Measurements from ENCODE around the gene GADD45G. TPM values are rescaled to one million over a fixed set of nuclear protein-coding genes. Genes with fewer than 3 reads are reported as not detected.

The GADD45G gene
- total RNA-seq, 1 donor from 2014 or later: under 0.01 TPM

GRCh38 chr9:89641980-89642379 is 37.2 kb downstream of the GADD45G start:
- DNase-seq (ENCODE audit: low read depth): no peak
- Histone ChIP-seq H3K27me3 (ENCODE audit: control insufficient read depth, insufficient read depth, low read length) (no peaks in the 10 kb centered on the region), H3K4me3 (ENCODE audit: low read depth, low read length) (no peak overlapping the region), H3K36me3 (ENCODE audit: control insufficient read depth, insufficient read depth, low read length) (no peaks in the 10 kb centered on the region)
- no peak for FAIRE-seq
- TF ChIP-seq CTCF (IDR thresholded peaks at IDR 0.05; ENCODE audit: insufficient read depth, low read length, severe bottlenecking): no peak

GRCh38 chr9:89642789-89643188 is 38.0 kb downstream of the GADD45G start:
- Histone ChIP-seq H3K4me3 (ENCODE audit: low read depth, low read length) (no peak overlapping the region), H3K36me3 (ENCODE audit: control insufficient read depth, insufficient read depth, low read length) (no peaks in the 10 kb centered on the region), H3K27me3 (ENCODE audit: control insufficient read depth, insufficient read depth, low read length) (no peaks in the 10 kb centered on the region)
- DNase-seq (ENCODE audit: low read depth) (no peak), FAIRE-seq (no peak)
- no peak for TF ChIP-seq CTCF (IDR thresholded peaks at IDR 0.05; ENCODE audit: insufficient read depth, low read length, severe bottlenecking)

GRCh38 chr9:89646189-89646939 is 41.6 kb downstream of the GADD45G start:
- H3K27me3 ChIP-seq (ENCODE audit: control insufficient read depth, insufficient read depth, low read length): no peaks in the 10 kb centered on the region

GRCh38 chr9:89647366-89648128 is 42.7 kb downstream of the GADD45G start:
- peak; percentile 79 for FAIRE-seq
- no peak overlapping the region for H3K4me3 ChIP-seq (ENCODE audit: low read depth, low read length)
- no peak for DNase-seq (ENCODE audit: low read depth)
- H3K27me3 ChIP-seq (ENCODE audit: control insufficient read depth, insufficient read depth, low read length): no peaks in the 10 kb centered on the region
- TF ChIP-seq CTCF (IDR thresholded peaks at IDR 0.05; ENCODE audit: insufficient read depth, low read length, severe bottlenecking): no peak
- no peaks in the 10 kb centered on the region for H3K36me3 ChIP-seq (ENCODE audit: control insufficient read depth, insufficient read depth, low read length)

More at GRCh38 chr9:89646189-89646939, 41.6 kb downstream of the GADD45G start:
- TF ChIP-seq CTCF (IDR thresholded peaks at IDR 0.05; ENCODE audit: insufficient read depth, low read length, severe bottlenecking): no peak
- H3K36me3 ChIP-seq (ENCODE audit: control insufficient read depth, insufficient read depth, low read length): no peaks in the 10 kb centered on the region
- DNase-seq (ENCODE audit: low read depth) (no peak), FAIRE-seq (no peak)
- no peak overlapping the region for H3K4me3 ChIP-seq (ENCODE audit: low read depth, low read length)

GRCh38 chr9:89648247-89649000 is 43.6 kb downstream of the GADD45G start:
- no peak for FAIRE-seq
- no peak overlapping the region for H3K4me3 ChIP-seq (ENCODE audit: low read depth, low read length)
- H3K36me3 ChIP-seq (ENCODE audit: control insufficient read depth, insufficient read depth, low read length): no peaks in the 10 kb centered on the region
- no peak for DNase-seq (ENCODE audit: low read depth)
- H3K27me3 ChIP-seq (ENCODE audit: control insufficient read depth, insufficient read depth, low read length): no peaks in the 10 kb centered on the region
- TF ChIP-seq CTCF (IDR thresholded peaks at IDR 0.05; ENCODE audit: insufficient read depth, low read length, severe bottlenecking): no peak

Measured in bronchial epithelial cell (primary cell).